Fibroblast of the aortic adventitia (primary cell): ENCODE measurements around the gene GATAD2A. TPM values are rescaled to one million over a fixed set of nuclear protein-coding genes. Genes with fewer than 3 reads are reported as not detected.
A peak's percentile ranks its signal among the peaks of the same experiment; 100 is the strongest.

ENCODE experiments used
- DNase-seq: peaks from one replicate; pipeline ENCODE4 v3.0.0-alpha.2; 2010; ENCODE audit warnings: low read depth
- H3K4me3 ChIP-seq: 2 replicates; pipeline ENCODE4 v1.5.1; 2011; ENCODE audit warnings: low read depth, mild to moderate bottlenecking, control low read depth, low read length, moderate library complexity
- total RNA-seq: library from RNA; depleted of rRNA; stranded (reverse); fragments of >200 nt; gene quantifications from 2 replicates; pipeline ENCODE4 v1.2.3, GENCODE V29; 2012; ENCODE audit warnings: low replicate concordance
- TF ChIP-seq, protein P1 (sequence below): IDR thresholded peaks from 2 replicates; pipeline ENCODE4 v1.5.1; 2011; ENCODE audit warnings: mild to moderate bottlenecking, low read length, control low read depth, inconsistent platforms; ENCODE audit not compliant: insufficient read depth

GATAD2A gene
- total RNA-seq, 1 donor, result 46.4 TPM

DNA sequence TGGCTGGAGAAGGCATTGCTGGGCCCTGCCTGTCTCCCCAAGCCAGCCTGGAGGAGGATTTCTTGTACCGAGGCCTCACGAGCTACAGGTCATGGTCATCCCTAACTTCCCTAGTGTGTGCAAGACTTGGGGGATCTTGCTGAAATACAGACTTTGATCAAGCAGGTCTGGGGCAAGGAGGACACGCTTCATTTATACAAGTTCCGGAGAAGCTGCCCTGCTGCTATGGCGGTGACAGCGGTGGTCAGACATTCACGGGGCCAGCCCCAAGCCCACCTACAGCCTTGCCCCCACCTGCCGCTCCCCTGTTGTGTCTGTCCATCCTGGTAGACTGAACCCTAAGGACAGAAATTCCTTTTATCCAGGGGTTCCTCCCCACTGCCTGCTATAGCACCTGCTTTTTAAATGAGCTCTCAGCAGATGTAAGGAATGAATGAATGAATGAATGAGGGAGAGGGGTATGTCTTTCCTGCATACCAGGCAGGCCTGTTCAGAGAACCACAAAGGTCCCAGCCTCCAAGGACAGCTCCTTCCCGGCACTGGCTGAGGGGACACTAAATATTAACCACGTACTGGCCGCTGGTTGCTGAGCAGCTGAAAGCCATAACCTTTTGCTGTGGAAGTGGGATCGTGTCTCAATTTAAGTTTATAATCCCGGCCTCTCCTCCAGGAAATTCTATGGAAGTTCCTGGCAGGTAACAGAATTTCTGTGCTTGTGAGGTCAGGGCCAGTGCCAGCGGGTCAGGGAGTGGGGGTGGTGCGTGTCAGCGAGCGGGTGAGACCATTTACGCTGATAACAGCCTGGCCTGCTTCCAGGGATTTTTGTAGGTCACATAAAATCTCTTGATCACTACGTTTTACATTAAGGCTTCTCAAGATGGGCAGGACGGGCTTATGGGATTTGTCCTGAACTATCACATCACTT is 82.7 kb downstream of the GATAD2A start:
- TF ChIP-seq, protein P1, sequence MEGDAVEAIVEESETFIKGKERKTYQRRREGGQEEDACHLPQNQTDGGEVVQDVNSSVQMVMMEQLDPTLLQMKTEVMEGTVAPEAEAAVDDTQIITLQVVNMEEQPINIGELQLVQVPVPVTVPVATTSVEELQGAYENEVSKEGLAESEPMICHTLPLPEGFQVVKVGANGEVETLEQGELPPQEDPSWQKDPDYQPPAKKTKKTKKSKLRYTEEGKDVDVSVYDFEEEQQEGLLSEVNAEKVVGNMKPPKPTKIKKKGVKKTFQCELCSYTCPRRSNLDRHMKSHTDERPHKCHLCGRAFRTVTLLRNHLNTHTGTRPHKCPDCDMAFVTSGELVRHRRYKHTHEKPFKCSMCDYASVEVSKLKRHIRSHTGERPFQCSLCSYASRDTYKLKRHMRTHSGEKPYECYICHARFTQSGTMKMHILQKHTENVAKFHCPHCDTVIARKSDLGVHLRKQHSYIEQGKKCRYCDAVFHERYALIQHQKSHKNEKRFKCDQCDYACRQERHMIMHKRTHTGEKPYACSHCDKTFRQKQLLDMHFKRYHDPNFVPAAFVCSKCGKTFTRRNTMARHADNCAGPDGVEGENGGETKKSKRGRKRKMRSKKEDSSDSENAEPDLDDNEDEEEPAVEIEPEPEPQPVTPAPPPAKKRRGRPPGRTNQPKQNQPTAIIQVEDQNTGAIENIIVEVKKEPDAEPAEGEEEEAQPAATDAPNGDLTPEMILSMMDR, result no peak
- peak; percentile 56 for DNase-seq
- no peak overlapping the region for H3K4me3 ChIP-seq

DNA sequence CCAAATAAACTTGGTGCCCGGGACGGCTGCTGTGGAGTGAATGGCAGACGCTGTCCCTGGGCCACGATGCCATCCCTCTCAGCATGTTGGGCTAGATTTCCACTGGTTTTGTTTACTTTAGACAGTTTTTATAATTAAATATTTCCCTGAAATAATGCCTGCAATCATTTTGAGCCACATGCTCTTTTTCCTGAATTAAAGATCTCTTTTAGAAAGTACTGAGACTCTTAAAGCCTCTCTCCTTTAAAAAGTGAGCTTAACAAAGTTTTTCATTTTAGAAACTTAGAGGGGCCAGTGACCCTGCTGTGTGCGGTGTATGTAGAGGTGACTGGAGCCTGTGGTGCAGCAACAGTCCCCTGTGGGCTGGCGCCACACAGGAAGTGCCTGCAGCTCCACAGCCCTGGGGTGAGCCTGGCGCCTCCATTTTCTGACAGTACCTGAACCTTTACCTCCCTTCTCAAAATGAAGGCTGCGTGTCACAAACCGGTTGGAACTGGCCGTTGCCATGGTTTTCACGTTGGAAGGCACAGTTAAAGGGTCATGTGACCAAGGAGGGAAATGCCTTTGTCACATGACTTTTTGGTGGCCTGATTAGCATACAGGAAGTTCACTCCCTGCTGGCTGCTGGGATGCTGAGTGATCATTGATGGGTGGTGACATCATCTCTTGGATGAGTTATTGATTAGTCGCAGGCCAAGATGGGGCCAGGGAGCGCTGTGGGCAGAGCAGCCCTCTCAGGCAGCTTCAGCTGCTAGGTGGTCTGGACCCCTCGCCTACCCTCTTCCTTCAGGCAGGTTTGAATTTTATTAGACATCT is 83.6 kb downstream of the GATAD2A start:
- peak overlapping the region; percentile 28 for H3K4me3 ChIP-seq
- peak; percentile 96 for DNase-seq
- TF ChIP-seq, protein P1, result no peak

DNA sequence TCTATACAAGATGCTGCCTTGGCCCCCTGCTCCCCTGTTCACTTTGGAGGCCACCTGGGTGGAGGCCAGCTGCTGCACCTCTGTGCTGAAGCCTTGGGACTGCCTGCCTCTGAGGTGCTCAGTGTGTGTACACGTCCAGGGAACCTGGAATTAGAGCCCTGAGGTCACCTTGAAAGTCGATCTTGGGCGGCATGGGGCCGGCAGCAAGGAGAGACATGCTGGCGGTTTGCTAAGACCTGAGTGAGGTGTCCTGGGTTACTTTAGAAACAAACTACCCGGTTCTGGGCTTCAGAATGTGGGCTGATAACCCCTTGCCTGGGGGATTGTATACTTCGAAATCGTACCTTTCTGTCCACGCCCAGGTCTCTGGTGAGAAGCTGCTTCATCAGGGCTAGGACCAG is 84.3 kb downstream of the GATAD2A start:
- peak overlapping the region; percentile 32 for H3K4me3 ChIP-seq
- no peak for DNase-seq
- TF ChIP-seq, protein P1, result no peak

DNA sequence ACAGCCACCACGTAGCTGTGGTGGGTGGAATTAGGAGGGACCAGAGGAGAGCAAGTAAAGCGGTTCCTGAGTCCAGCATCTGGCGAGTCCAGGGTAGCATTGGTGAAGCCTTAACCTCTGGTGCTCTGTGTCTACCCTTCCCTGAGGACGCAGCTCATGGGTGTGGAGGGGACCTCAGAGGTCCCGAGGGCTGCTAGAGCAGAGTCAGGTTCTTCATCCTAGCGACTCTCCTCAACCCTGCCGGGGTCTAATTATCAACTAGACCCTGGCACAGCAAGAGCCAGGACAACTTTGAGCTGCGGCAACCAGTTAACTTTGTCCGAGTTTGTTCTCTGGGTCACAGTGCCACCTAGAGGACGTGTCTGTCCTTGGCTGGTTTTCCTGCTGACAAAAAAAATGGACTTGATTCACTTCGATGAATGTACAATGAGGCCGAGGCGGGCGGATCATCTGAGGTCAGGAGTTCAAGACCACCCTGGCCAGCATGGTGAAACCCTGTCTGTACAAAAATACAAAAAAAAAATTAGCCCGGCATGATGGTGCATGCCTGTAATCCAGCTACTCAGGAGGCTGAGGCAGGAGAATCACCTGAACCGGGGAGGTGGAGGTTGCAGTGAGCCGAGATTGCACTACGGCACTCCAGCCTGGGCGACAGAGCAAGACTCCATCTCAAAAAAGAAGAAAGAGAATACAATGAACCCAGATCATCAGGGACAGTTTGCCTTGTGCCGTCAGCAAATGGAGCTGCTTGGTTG is 84.9 kb downstream of the GATAD2A start:
- DNase-seq, result peak; percentile 90
- TF ChIP-seq, protein P1, result peak; percentile 79
- peak overlapping the region; percentile 32 for H3K4me3 ChIP-seq

DNA sequence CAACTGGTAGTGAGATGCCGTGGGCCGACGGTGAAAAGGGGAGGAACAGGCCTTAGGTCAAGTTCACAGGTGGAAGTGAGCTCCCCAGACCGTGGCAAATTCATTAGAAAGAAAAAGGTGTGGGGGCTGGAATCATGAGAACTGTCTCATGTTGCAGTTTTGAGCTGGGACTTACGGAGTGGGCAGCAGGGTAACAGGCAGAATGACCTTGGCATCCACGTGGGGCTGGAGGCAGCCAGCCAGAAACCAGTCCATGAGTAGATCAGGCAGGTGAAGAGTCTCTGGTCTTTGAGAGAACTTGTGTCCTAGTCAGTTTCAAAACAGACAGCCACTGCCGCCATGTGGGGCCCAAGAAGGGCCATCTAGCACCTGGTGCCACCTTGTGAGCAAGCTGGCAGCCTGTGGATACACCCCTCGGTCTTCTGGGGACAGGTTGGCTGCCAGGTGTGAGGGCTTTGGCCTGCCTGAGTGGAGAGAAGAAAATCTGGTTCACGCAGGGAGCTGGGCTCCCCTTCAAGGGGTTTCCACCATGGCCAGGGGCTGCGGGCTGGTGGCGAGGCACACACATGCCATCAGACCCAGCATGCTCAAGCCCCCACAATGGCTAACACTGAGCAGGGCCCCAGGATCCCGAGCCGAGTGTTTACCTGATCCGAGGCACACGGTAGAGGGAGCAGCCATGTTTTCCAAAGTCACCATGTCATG is 86.0 kb downstream of the GATAD2A start:
- no peak overlapping the region for H3K4me3 ChIP-seq
- TF ChIP-seq, protein P1, result no peak
- no peak for DNase-seq
